ENCODE results near the gene DHRS3. TPM values are rescaled to one million over a fixed set of nuclear protein-coding genes. Genes with fewer than 3 reads are reported as not detected.

DHRS3 gene
- total RNA-seq, 1 experiment from 2014 or later, result 154 TPM

DNA sequence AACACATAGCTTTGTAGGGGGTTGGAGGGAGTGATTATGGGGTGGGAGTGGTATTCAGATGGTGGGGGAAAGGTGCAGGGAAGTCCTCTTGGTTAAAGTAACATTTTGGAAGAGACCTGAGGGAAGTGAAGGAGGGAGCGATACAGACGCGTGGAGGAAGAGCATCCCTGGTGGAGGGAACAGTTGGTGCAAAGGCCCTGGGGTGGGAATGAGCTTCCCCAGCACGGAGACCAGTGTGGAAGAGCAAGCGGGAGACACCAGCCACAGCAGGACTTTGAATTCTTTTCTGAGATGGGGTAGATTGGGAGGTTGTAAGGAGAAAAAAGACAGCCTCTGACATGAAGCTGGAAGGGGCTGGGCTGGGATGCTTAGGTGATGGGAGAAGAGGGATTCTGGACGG is 23.5 kb downstream of the DHRS3 start:
- ChIA-PET POLR2A (ENCODE audit: unreplicated experiment) (interaction anchor here (0.5 to 0.7 kb wide), 4 partner anchors 10 to 201 kb away, joined by 3 to 18 read pairs (median 8); partner anchors contain the start of gene DHRS3), CTCF (no interaction called here)
- Histone ChIP-seq H3K4me3 (peak overlapping the region; percentile 53), H3K79me2 (ENCODE audit: low read depth) (peaks cover 84% of the 10 kb centered on the region), H3K4me2 (peak overlapping the region; percentile 79), H3K9me3 (ENCODE audit: insufficient read depth, low read depth) (no peaks in the 10 kb centered on the region), H2AFZ (no peak overlapping the region), H3K27ac (peak overlapping the region; percentile 100), H4K20me1 (ENCODE audit: insufficient read depth) (no peaks in the 10 kb centered on the region), H3F3A (ENCODE audit: insufficient read depth, low read depth) (peaks cover 58% of the 10 kb centered on the region), H3K4me1 (replicated peaks; ENCODE audit: insufficient read depth) (peaks cover 52% of the 10 kb centered on the region), H3K9me2 (ENCODE audit: insufficient read depth) (no peaks in the 10 kb centered on the region), H3K27me3 (ENCODE audit: insufficient read depth, low read depth) (no peaks in the 10 kb centered on the region), H3K36me3 (ENCODE audit: low read depth) (peaks cover 11% of the 10 kb centered on the region; the same call in 1 of the 2 replicates)
- no TSS peak for BruUV-seq (replicated peaks)
- TF ChIP-seq CTCF (conservative IDR thresholded peaks at IDR 0.05) (no peak), EZH2 (IDR thresholded peaks at IDR 0.05; ENCODE audit: low read depth) (no peak)
- DNase-seq, result no peak
- intact Hi-C loops (cut with micrococcal nuclease; ENCODE audit: unreplicated experiment), result no loop called here

GRCh38 chr1:12593621-12594066 is 24.4 kb downstream of the DHRS3 start:
- no peak overlapping the region for H2AFZ ChIP-seq
- POLR2A ChIA-PET (ENCODE audit: unreplicated experiment), result no interaction called here
- H3K27me3 ChIP-seq (ENCODE audit: insufficient read depth, low read depth), result no peaks in the 10 kb centered on the region
- TF ChIP-seq CTCF (conservative IDR thresholded peaks at IDR 0.05), result no peak
- no peak for TF ChIP-seq EZH2 (IDR thresholded peaks at IDR 0.05; ENCODE audit: low read depth)
- H3K4me2 ChIP-seq, result peak overlapping the region; percentile 79
- no peak for DNase-seq
- CTCF ChIA-PET, result no interaction called here
- H3F3A ChIP-seq (ENCODE audit: insufficient read depth, low read depth), result peaks cover 51% of the 10 kb centered on the region
- H3K9me3 ChIP-seq (ENCODE audit: insufficient read depth, low read depth), result no peaks in the 10 kb centered on the region
- no peaks in the 10 kb centered on the region for H4K20me1 ChIP-seq (ENCODE audit: insufficient read depth)
- peaks cover 50% of the 10 kb centered on the region for H3K4me1 ChIP-seq (replicated peaks; ENCODE audit: insufficient read depth)
- BruUV-seq (replicated peaks), result no TSS peak
- H3K9me2 ChIP-seq (ENCODE audit: insufficient read depth), result no peaks in the 10 kb centered on the region
- no peak overlapping the region for H3K4me3 ChIP-seq
- peaks cover 84% of the 10 kb centered on the region for H3K79me2 ChIP-seq (ENCODE audit: low read depth)
- H3K36me3 ChIP-seq (ENCODE audit: low read depth), result peaks cover 11% of the 10 kb centered on the region; the same call in 1 of the 2 replicates
- intact Hi-C loops (cut with micrococcal nuclease; ENCODE audit: unreplicated experiment), result no loop called here
- H3K27ac ChIP-seq, result peak overlapping the region; percentile 100

- no peak overlapping the region for H3K4me2 ChIP-seq
- H3K79me2 ChIP-seq (ENCODE audit: low read depth), result peaks cover 84% of the 10 kb centered on the region
- POLR2A ChIA-PET (ENCODE audit: unreplicated experiment), result no interaction called here
- no peaks in the 10 kb centered on the region for H3K27me3 ChIP-seq (ENCODE audit: insufficient read depth, low read depth)
- H4K20me1 ChIP-seq (ENCODE audit: insufficient read depth), result no peaks in the 10 kb centered on the region
- H3K9me2 ChIP-seq (ENCODE audit: insufficient read depth), result no peaks in the 10 kb centered on the region
- BruUV-seq (replicated peaks), result no TSS peak
- H3K4me3 ChIP-seq, result no peak overlapping the region
- CTCF ChIA-PET, result no interaction called here
- TF ChIP-seq EZH2 (IDR thresholded peaks at IDR 0.05; ENCODE audit: low read depth), result no peak
- no peak for TF ChIP-seq CTCF (conservative IDR thresholded peaks at IDR 0.05)
- peaks cover 10% of the 10 kb centered on the region; the same call in 1 of the 2 replicates for H3K36me3 ChIP-seq (ENCODE audit: low read depth)
- peaks cover 46% of the 10 kb centered on the region for H3F3A ChIP-seq (ENCODE audit: insufficient read depth, low read depth)
- intact Hi-C loops (cut with micrococcal nuclease; ENCODE audit: unreplicated experiment), result no loop called here
- DNase-seq, result no peak
- H3K4me1 ChIP-seq (replicated peaks; ENCODE audit: insufficient read depth), result peaks cover 50% of the 10 kb centered on the region
- no peak overlapping the region for H2AFZ ChIP-seq
- H3K27ac ChIP-seq, result no peak overlapping the region
- H3K9me3 ChIP-seq (ENCODE audit: insufficient read depth, low read depth), result no peaks in the 10 kb centered on the region
These were observed 25.5 kb downstream of the DHRS3 start for GRCh38 chr1:12592496-12592895.

Measured in PC-9 (cell line).